ENCODE measurements around the gene BIRC5. TPM values are rescaled to one million over a fixed set of nuclear protein-coding genes. Genes with fewer than 3 reads are reported as not detected.

BIRC5 gene
- total RNA-seq, 4 donors from 2014 or later, result 3.7 to 9.6 (median 5.5) TPM

DNA sequence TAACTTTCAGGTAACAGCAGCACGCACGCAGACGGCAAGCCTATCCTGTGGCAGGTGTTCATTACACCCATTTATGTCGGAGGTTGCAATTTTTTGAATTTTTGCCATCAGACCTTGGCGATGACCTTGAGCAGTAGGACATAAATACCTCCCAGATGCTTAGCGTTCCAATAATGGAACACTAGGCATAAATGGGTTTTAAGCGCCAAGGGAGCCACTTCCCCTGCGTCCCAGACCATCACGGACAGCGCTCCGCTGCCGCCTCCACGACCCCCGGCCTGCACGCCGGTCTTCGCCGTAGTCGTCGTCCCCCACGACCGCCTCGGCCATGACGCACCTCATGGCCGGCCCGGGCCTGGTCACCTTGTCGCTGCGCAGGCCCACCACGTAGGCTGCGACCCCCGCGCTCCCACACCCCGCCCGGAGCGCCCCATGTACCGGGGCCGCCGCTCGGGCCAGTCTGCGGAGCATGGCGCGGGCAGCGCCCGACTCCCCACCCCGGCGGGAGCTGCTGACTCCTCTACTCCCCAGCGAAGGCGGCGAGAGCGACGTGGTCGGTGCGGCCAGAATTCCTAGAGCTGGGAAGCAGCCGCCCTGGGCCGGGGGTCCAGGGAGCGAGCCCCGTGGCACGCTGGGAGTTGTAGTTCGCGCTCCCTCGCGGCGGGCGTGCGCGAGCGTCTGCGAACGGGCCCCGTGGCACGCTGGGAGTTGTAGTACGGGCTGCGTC, 40.1 kb downstream of the BIRC5 start:
- Histone ChIP-seq H3K4me3 (peak overlapping the region; percentile 98), H3K27ac (peak overlapping the region; percentile 87), H3K36me3 (no peaks in the 10 kb centered on the region), H3K4me1 (peaks cover 38% of the 10 kb centered on the region), H3K27me3 (peaks cover 11% of the 10 kb centered on the region), H3K9me3 (no peaks in the 10 kb centered on the region)
- WGBS, result under 1% methylated on average over 17 of the region's 73 CpGs
- TF ChIP-seq POLR2A (IDR thresholded peaks at IDR 0.05) (no peak), POLR2AphosphoS5 (IDR thresholded peaks at IDR 0.05) (no peak), EP300 (IDR thresholded peaks at IDR 0.05) (no peak)
- TF ChIP-seq, protein P1, sequence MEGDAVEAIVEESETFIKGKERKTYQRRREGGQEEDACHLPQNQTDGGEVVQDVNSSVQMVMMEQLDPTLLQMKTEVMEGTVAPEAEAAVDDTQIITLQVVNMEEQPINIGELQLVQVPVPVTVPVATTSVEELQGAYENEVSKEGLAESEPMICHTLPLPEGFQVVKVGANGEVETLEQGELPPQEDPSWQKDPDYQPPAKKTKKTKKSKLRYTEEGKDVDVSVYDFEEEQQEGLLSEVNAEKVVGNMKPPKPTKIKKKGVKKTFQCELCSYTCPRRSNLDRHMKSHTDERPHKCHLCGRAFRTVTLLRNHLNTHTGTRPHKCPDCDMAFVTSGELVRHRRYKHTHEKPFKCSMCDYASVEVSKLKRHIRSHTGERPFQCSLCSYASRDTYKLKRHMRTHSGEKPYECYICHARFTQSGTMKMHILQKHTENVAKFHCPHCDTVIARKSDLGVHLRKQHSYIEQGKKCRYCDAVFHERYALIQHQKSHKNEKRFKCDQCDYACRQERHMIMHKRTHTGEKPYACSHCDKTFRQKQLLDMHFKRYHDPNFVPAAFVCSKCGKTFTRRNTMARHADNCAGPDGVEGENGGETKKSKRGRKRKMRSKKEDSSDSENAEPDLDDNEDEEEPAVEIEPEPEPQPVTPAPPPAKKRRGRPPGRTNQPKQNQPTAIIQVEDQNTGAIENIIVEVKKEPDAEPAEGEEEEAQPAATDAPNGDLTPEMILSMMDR (IDR thresholded peaks at IDR 0.05), result no peak
- peak; percentile 88 to 90 for DNase-seq (ENCODE audit: low spot score in 2 of 2)

DNA sequence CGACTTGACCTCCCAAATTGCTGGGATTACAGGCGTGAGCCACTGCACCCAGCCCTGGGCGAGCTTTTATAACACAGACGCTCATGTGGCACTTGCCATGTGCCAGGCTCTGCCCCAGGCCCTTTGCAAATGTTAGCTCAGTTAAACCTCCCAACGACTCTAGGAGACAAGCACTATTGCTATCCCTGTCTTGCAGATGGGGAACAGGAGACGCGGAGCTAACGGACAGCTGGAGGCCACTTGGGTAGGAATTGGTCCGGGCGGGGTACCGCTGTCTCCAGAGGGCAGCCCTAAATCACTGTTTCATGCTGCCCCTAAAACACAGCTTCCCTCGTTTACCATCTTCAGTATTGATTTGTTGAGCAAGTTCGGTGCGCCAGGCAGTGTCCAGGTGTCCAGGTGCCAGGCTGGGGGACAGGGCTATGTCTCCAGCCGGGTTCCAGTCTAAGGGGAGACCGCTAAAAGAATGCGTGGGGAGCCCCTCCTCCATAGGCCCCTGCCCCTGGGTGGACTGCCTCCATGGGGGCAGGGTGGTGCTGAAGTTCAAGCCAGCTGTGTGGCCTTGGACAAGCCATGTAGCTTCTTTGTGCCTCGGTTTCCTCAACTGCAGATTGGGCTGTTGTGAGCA, 41.1 kb downstream of the BIRC5 start:
- no peak for TF ChIP-seq POLR2A (IDR thresholded peaks at IDR 0.05)
- TF ChIP-seq, protein P1 (IDR thresholded peaks at IDR 0.05), result no peak
- peaks cover 38% of the 10 kb centered on the region for H3K4me1 ChIP-seq
- H3K9me3 ChIP-seq, result no peaks in the 10 kb centered on the region
- WGBS, result 89% methylated on average over 17 of the region's 18 CpGs
- no peaks in the 10 kb centered on the region for H3K36me3 ChIP-seq
- DNase-seq (ENCODE audit: low spot score in 2 of 2), result no peak
- no peak overlapping the region for H3K27ac ChIP-seq
- H3K4me3 ChIP-seq, result no peak overlapping the region
- peaks cover 11% of the 10 kb centered on the region for H3K27me3 ChIP-seq

DNA sequence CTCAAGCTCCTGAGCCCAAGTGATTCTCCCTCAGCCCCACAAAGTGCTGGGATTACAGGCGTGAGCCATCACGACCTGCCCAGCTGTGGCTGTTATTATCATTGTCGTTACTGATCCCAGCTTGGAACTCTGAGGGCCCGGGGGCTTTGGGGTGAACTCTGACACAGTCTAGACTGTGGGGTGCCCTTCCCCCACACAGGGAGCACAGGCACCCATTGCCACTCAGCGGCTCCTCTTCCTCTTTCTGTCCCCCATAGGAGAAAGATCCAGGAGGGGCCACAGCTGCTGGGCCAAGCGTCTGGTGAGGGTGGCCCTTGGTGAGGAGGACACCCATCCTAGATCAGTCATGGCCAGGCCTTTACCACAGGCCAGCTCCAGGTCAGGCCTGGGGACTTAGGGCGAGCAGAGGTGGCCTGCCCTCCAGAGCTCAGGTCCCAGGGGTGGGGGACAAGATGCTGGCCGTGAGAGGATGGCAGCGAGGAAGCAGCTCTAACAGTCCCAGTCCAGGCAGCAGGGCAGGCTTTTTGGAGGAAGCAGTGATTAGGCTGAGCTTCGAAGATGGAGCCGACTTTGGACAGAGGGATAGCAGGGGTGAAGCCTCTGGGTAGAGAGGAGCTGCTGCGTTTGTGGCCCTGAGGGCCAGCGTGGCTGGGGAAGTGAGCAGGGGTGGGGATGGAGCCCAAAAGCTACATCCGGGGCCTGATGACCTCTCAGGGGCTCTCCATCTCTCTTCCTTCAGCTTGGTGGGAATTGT, 42.1 kb downstream of the BIRC5 start:
- Histone ChIP-seq H3K9me3 (no peaks in the 10 kb centered on the region), H3K27me3 (peaks cover 11% of the 10 kb centered on the region), H3K4me1 (peaks cover 31% of the 10 kb centered on the region), H3K36me3 (no peaks in the 10 kb centered on the region), H3K4me3 (no peak overlapping the region), H3K27ac (no peak overlapping the region)
- DNase-seq (ENCODE audit: low spot score in 2 of 2), result no peak
- no peak for TF ChIP-seq POLR2AphosphoS5 (IDR thresholded peaks at IDR 0.05)
- TF ChIP-seq POLR2A (IDR thresholded peaks at IDR 0.05), result no peak
- TF ChIP-seq, protein P1 (IDR thresholded peaks at IDR 0.05), result no peak
- no peak for TF ChIP-seq EP300 (IDR thresholded peaks at IDR 0.05)
- 85% methylated on average over 10 of the region's 14 CpGs for WGBS

DNA sequence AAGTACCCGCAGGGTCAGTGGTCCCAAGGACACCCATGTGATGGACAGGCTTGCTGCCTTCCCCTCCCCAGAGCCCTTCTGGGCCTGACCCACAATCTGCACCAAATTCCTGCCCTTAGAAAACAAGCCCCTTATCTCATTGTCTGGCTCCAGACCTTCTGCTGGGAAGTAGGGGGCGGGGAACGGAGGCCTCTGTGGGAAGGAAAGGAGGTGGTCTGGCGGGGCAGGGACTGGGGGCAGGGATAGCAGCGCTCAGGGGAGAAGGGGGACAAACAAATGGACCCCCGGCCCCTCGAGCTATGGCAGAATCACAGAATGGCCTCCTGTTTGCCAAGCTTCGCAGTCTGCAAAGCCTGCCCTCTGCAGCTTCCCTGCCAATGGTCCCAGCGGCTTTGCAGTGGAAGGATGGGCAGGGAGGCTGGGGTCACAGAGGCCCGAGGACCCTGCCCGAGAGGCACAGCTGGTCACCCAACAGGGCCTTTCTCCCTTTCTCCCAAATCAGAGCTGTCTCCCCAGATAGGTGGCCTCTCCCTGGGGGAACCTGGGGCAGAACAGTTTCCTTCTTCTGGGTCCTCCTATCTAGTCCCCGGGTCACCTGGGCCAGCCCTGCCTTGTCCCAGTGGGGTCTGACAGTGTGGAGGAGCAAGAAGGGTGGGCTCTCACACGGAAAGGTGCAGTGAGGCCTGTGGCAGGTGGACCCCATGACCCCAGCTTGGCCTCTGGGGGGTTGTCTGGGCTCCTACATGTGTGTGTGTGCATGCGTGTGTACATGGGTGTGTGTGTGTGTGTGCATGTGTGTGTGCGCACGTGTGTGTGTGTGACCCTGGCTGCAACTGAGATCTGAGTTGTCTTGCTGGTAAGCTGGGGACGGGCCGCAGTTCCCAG, 42.9 kb downstream of the BIRC5 start:
- no peaks in the 10 kb centered on the region for H3K9me3 ChIP-seq
- TF ChIP-seq POLR2A (IDR thresholded peaks at IDR 0.05), result no peak
- TF ChIP-seq, protein P1 (IDR thresholded peaks at IDR 0.05), result no peak
- TF ChIP-seq EP300 (IDR thresholded peaks at IDR 0.05), result no peak
- TF ChIP-seq POLR2AphosphoS5 (IDR thresholded peaks at IDR 0.05), result no peak
- H3K4me1 ChIP-seq, result peaks cover 24% of the 10 kb centered on the region
- 85% methylated on average over 13 of the region's 18 CpGs for WGBS
- peaks cover 11% of the 10 kb centered on the region for H3K27me3 ChIP-seq
- H3K27ac ChIP-seq, result no peak overlapping the region
- no peak for DNase-seq (ENCODE audit: low spot score in 2 of 2)
- no peak overlapping the region for H3K4me3 ChIP-seq
- H3K36me3 ChIP-seq, result no peaks in the 10 kb centered on the region
